Measurements from ENCODE around the gene GUCD1. TPM values are rescaled to one million over a fixed set of nuclear protein-coding genes. Genes with fewer than 3 reads are reported as not detected.
"Not testable (repeated sequence)": the region's sequence is repeated elsewhere in the genome, so short reads cannot be mapped to it uniquely, and the experiment has no call there.

GUCD1 gene
- total RNA-seq, 1 experiment from 2014 or later: 87.4 TPM

DNA sequence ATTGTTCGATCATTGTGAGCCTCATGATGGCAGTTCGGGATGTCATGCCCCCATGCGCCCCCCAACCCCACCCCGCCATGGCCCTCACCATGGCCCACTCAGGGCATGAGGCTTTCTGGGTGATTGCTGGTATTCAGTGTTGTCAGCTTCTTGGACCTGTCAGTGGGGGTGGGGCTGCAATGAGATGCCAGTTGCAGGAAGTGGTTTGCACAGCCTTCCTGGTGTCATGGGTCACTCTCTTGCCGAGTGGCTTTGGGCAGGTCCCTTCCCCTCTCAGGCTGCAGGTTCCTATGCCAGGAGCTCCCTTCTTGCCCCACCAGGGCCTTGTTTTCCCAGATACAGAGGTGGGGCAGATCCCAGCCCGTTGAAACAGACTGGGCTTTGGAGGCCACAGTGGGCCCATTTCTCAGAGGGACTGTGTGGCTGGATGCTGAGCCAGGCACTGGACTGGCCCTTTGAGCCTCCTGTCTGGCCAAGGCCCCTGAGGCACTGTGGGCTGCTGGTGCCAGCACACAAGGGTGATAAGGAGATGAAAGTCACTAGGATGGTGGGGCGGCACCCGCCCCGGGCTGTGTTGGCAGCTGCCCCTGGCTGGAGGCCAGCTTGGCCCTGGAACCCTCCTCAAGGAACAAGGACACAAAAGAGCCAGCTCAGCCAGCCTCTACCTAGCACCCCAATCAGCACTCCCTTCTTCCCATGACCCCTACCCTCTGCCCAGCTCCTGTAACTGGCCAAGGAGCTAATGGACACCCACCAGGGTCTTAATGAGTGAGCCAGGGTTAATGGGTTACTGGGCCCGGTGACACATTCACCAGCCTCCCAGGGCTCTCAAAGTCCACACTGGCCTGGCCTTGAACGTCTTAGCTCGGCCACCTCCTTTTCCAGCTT, 46.5 kb upstream of the GUCD1 start:
- H3K4me2 ChIP-seq (ENCODE audit: insufficient read depth, insufficient read length, low read length): no peak overlapping the region
- Mint-ChIP-seq H3K9me3 (no peaks in the 10 kb centered on the region), H3K4me3 (no peak overlapping the region), H3K27ac (no peak overlapping the region), H3K27me3 (ENCODE audit: low read depth) (no peaks in the 10 kb centered on the region), H3K36me3 (ENCODE audit: insufficient read depth in 1 of 3, low read depth in 3 of 3) (no peaks in the 10 kb centered on the region), H3K4me1 (peaks cover 29 to 34% of the 10 kb centered on the region in 2 experiments)
- H3K9me3 ChIP-seq (ENCODE audit: control insufficient read depth, low read depth, low read length): no peaks in the 10 kb centered on the region
- H4K5ac ChIP-seq (ENCODE audit: insufficient read length, low read depth, low read length): no peak overlapping the region
- no peak overlapping the region for H3K23ac ChIP-seq (ENCODE audit: insufficient read length, low read depth, low read length)
- H3K18ac ChIP-seq (ENCODE audit: insufficient read length, low read depth, low read length): no peak overlapping the region
- no peak overlapping the region for H2BK20ac ChIP-seq (ENCODE audit: low read depth, low read length, poor library complexity, severe bottlenecking)
- H3K4me1 ChIP-seq (ENCODE audit: insufficient read depth, low read length): no peaks in the 10 kb centered on the region; the same call in 1 of the 2 replicates
- H2BK12ac ChIP-seq (ENCODE audit: insufficient read length, low read depth, low read length): no peak overlapping the region
- H3K27me3 ChIP-seq (ENCODE audit: insufficient read depth, low read length): no peaks in the 10 kb centered on the region
- no peak overlapping the region for H2AFZ ChIP-seq (ENCODE audit: low read length)
- H3K23me2 ChIP-seq (ENCODE audit: insufficient read length, low read depth, low read length, poor library complexity, severe bottlenecking): no peaks in the 10 kb centered on the region
- no peak overlapping the region for H3K56ac ChIP-seq (ENCODE audit: insufficient read length, low read depth, low read length)
- no peak overlapping the region for H3K14ac ChIP-seq (ENCODE audit: insufficient read depth, low read length)
- DNase-seq: no peak
- no peaks in the 10 kb centered on the region for H3K79me2 ChIP-seq (ENCODE audit: insufficient read depth, low read length)
- no peak overlapping the region for H3K9ac ChIP-seq (ENCODE audit: extremely low read depth, insufficient read length, low read length)
- no peak overlapping the region for H2BK5ac ChIP-seq (ENCODE audit: insufficient read length, low read length)
- no peak overlapping the region for H3K4ac ChIP-seq (ENCODE audit: low read depth, low read length)
- WGBS (ENCODE audit: extremely low coverage, insufficient read length, low lambda C conversion rate): no CpG with 5 or more reads among the region's 12 CpGs
- H2BK120ac ChIP-seq (ENCODE audit: low read depth, low read length, poor library complexity, severe bottlenecking): no peak overlapping the region
- TF ChIP-seq, protein P1, sequence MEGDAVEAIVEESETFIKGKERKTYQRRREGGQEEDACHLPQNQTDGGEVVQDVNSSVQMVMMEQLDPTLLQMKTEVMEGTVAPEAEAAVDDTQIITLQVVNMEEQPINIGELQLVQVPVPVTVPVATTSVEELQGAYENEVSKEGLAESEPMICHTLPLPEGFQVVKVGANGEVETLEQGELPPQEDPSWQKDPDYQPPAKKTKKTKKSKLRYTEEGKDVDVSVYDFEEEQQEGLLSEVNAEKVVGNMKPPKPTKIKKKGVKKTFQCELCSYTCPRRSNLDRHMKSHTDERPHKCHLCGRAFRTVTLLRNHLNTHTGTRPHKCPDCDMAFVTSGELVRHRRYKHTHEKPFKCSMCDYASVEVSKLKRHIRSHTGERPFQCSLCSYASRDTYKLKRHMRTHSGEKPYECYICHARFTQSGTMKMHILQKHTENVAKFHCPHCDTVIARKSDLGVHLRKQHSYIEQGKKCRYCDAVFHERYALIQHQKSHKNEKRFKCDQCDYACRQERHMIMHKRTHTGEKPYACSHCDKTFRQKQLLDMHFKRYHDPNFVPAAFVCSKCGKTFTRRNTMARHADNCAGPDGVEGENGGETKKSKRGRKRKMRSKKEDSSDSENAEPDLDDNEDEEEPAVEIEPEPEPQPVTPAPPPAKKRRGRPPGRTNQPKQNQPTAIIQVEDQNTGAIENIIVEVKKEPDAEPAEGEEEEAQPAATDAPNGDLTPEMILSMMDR (conservative IDR thresholded peaks at IDR 0.05): no peak
- H4K91ac ChIP-seq (ENCODE audit: insufficient read length, low read depth, low read length): no peak overlapping the region
- no peak overlapping the region for H2AK5ac ChIP-seq (ENCODE audit: insufficient read length, low read length)
- no peaks in the 10 kb centered on the region for H4K20me1 ChIP-seq (ENCODE audit: control insufficient read depth, insufficient read depth, insufficient read length)
- no peak overlapping the region for H3T11ph ChIP-seq (ENCODE audit: low read length)
- H2BK15ac ChIP-seq (ENCODE audit: low read depth, low read length): no peak overlapping the region
- no peaks in the 10 kb centered on the region for H3K79me1 ChIP-seq (ENCODE audit: insufficient read depth, low read depth, low read length, poor library complexity, severe bottlenecking)
- H4K8ac ChIP-seq (replicated peaks; ENCODE audit: insufficient read length, low read depth, low read length): no peak overlapping the region
- H3K27ac ChIP-seq (ENCODE audit: insufficient read length, low read depth, low read length): no peak overlapping the region

DNA sequence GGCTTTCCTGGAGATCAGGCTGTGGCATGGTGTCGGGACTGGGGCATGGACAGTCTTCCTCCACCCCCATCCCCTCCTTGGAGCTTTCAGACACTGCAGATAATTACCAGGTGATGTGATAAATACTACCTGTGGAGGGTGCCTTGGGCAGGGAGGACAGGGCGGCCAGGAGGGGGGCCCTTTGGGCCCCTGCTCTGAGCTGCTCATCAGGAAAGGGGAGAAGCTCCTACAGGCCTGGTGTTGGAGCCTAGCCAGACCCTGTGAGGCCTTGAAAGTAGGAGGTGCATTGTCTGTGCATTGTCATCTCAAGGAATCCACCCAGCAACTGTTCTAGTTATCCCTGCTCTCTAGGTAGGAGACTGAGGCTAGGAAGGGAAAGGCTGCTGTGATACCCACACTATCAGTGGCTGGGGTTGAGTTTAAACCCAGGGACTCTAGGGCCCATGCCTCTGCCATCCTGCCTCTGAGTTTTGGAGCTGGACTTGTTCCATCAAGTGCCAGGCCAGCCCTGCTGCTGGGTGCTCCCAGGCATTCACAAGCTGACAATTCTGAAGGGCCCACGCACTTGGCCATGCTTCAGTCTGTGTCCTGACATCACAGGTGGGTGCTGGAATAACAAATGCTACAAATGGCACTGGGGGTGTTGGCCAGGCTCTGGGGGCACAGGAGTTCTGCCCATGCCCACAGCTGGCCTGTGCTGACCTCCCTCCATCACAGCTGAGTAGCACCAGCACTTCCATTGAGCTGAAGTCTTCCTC, 45.2 kb upstream of the GUCD1 start:
- not testable (repeated sequence) for H3K14ac ChIP-seq (ENCODE audit: insufficient read depth, low read length); H3K27me3 Mint-ChIP-seq (ENCODE audit: low read depth); H4K20me1 ChIP-seq (ENCODE audit: control insufficient read depth, insufficient read depth, insufficient read length); H3K9ac ChIP-seq (ENCODE audit: extremely low read depth, insufficient read length, low read length); H3K4ac ChIP-seq (ENCODE audit: low read depth, low read length); H4K8ac ChIP-seq (replicated peaks; ENCODE audit: insufficient read length, low read depth, low read length); H3K9me3 ChIP-seq (ENCODE audit: control insufficient read depth, low read depth, low read length); H3K27ac ChIP-seq (ENCODE audit: insufficient read length, low read depth, low read length); H2BK15ac ChIP-seq (ENCODE audit: low read depth, low read length); DNase-seq; H3K4me1 ChIP-seq (ENCODE audit: insufficient read depth, low read length); H3K9me3 Mint-ChIP-seq; H2AK5ac ChIP-seq (ENCODE audit: insufficient read length, low read length); H2AFZ ChIP-seq (ENCODE audit: low read length); H4K91ac ChIP-seq (ENCODE audit: insufficient read length, low read depth, low read length); H3K79me1 ChIP-seq (ENCODE audit: insufficient read depth, low read depth, low read length, poor library complexity, severe bottlenecking); H3K27me3 ChIP-seq (ENCODE audit: insufficient read depth, low read length); H3K4me2 ChIP-seq (ENCODE audit: insufficient read depth, insufficient read length, low read length); H3K79me2 ChIP-seq (ENCODE audit: insufficient read depth, low read length); H3K18ac ChIP-seq (ENCODE audit: insufficient read length, low read depth, low read length); H2BK120ac ChIP-seq (ENCODE audit: low read depth, low read length, poor library complexity, severe bottlenecking); H3K4me3 Mint-ChIP-seq; H2BK12ac ChIP-seq (ENCODE audit: insufficient read length, low read depth, low read length); H3K56ac ChIP-seq (ENCODE audit: insufficient read length, low read depth, low read length); H3K23ac ChIP-seq (ENCODE audit: insufficient read length, low read depth, low read length); H3K36me3 Mint-ChIP-seq (ENCODE audit: insufficient read depth in 1 of 3, low read depth in 3 of 3); H2BK5ac ChIP-seq (ENCODE audit: insufficient read length, low read length); H2BK20ac ChIP-seq (ENCODE audit: low read depth, low read length, poor library complexity, severe bottlenecking); H3K23me2 ChIP-seq (ENCODE audit: insufficient read length, low read depth, low read length, poor library complexity, severe bottlenecking); H3T11ph ChIP-seq (ENCODE audit: low read length); H4K5ac ChIP-seq (ENCODE audit: insufficient read length, low read depth, low read length)
- H3K4me1 Mint-ChIP-seq: peaks cover 29 to 37% of the 10 kb centered on the region in 2 experiments
- H3K27ac Mint-ChIP-seq: peak overlapping the region in 1 of 3 experiments; percentile 88; a peak in 1 of 7 replicates
- WGBS (ENCODE audit: extremely low coverage, insufficient read length, low lambda C conversion rate): no CpG with 5 or more reads among the region's 3 CpGs
